GM18861 (cell line): ENCODE results near the gene OR2J2.
"Not testable (repeated sequence)": the region's sequence is repeated elsewhere in the genome, so short reads cannot be mapped to it uniquely, and the experiment has no call there.

Experiments used
- ATAC-seq: cut with Tn5 transposase; IDR thresholded peaks from one replicate; pipeline ENCODE4 v1.9.1; 2021; ENCODE audit not compliant: unreplicated experiment

Gene OR2J2

DNA sequence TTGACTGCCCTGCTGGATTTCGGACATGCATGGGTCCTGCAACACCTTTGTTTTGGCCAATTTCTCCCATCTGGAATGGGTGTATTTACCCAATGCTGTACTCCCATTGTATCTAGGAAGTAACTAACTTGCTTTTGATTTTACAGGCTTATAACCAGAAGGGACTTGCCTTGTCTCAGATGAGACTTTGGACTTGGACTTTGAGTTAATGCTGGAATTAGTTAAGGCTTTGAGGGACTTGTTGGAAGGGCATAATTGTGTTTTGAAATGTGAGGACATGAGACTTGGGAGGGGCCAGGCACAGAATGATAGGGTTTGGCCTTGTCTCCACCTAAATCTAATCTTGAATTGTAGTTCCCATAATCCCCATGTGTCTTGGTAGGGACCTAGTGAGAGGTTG, 47.3 kb downstream of the OR2J2 start:
- not testable (repeated sequence) for ATAC-seq
